KMS-11 (cell line): ENCODE data around the gene FCGR2B.
"Not testable (repeated sequence)": the region's sequence is repeated elsewhere in the genome, so short reads cannot be mapped to it uniquely, and the experiment has no call there.

Source experiments
- H2AFZ ChIP-seq: fragments of 200-600 bp; sonication (generic); 2 replicates; pipeline ENCODE4 v1.6.1; 2016; ENCODE audit warnings: antibody characterized with exemption, mixed run types, low read depth
- H3K27ac ChIP-seq: fragments of 200-600 bp; sonication (generic); 2 replicates; pipeline ENCODE4 v1.6.1; 2016; ENCODE audit warnings: mild to moderate bottlenecking, mixed run types
- H3K27me3 ChIP-seq: fragments of 200-600 bp; sonication (generic); 2 replicates; pipeline ENCODE4 v1.6.1; 2017; ENCODE audit warnings: mild to moderate bottlenecking, low read depth, mixed run types, moderate library complexity; ENCODE audit not compliant: insufficient read depth
- H3K36me3 ChIP-seq: fragments of 200-600 bp; sonication (generic); 2 replicates; pipeline ENCODE4 v1.6.1; 2017; ENCODE audit warnings: mild to moderate bottlenecking, mixed run types; ENCODE audit not compliant: insufficient read depth
- H3K4me1 ChIP-seq: fragments of 200-600 bp; sonication (generic); 2 replicates; pipeline ENCODE4 v1.6.1; 2016; ENCODE audit warnings: mild to moderate bottlenecking, low read depth, mixed run types; ENCODE audit not compliant: poor library complexity, severe bottlenecking
- H3K4me2 ChIP-seq: fragments of 200-600 bp; sonication (generic); 2 replicates; pipeline ENCODE4 v1.7.0; 2016; ENCODE audit warnings: mild to moderate bottlenecking, mixed run types
- H3K4me3 ChIP-seq: fragments of 200-600 bp; sonication (generic); IDR thresholded peaks from 2 replicates; pipeline ENCODE4 v1.6.1; 2017; ENCODE audit warnings: low read depth, low read length, mixed read lengths; ENCODE audit not compliant: insufficient read depth
- H3K79me2 ChIP-seq: fragments of 200-600 bp; sonication (generic); 2 replicates; pipeline ENCODE4 v1.6.1; 2016; ENCODE audit warnings: low read depth, mixed run types; ENCODE audit not compliant: insufficient read depth
- H3K9ac ChIP-seq: fragments of 200-600 bp; sonication (generic); 2 replicates; pipeline ENCODE4 v1.6.1; 2016; ENCODE audit warnings: mild to moderate bottlenecking, mixed run types
- H4K20me1 ChIP-seq: fragments of 200-600 bp; sonication (generic); 2 replicates; pipeline ENCODE4 v1.6.1; 2016; ENCODE audit warnings: mild to moderate bottlenecking, mixed run types; ENCODE audit not compliant: insufficient read depth
- CTCF ChIP-seq: fragments of 200-600 bp; sonication (generic); conservative IDR thresholded peaks from 2 replicates; pipeline ENCODE4 v1.6.1; 2017; ENCODE audit warnings: low read depth, mild to moderate bottlenecking, antibody characterized with exemption, low read length, moderate library complexity, mixed read lengths

Gene FCGR2B

GRCh38 chr1:161642697-161643096, 20.2 kb upstream of the FCGR2B start:
- H3K27ac ChIP-seq, H4K20me1 ChIP-seq, H3K4me3 ChIP-seq, H3K36me3 ChIP-seq, H3K4me1 ChIP-seq, H2AFZ ChIP-seq, H3K27me3 ChIP-seq, H3K9ac ChIP-seq, H3K4me2 ChIP-seq, H3K79me2 ChIP-seq: not testable (repeated sequence)
- TF ChIP-seq CTCF: peak; percentile 35; the same call in 1 of the 2 replicates

GRCh38 chr1:161643481-161644208, 19.3 kb upstream of the FCGR2B start:
- H3K9ac ChIP-seq, H3K79me2 ChIP-seq, H3K4me3 ChIP-seq, H3K36me3 ChIP-seq, H3K27ac ChIP-seq, H3K27me3 ChIP-seq, H4K20me1 ChIP-seq, H2AFZ ChIP-seq, H3K4me1 ChIP-seq, H3K4me2 ChIP-seq: not testable (repeated sequence)

- not testable (repeated sequence) for H2AFZ ChIP-seq, H3K36me3 ChIP-seq, H3K9ac ChIP-seq, H3K4me1 ChIP-seq, H3K27me3 ChIP-seq, H3K79me2 ChIP-seq, H3K4me3 ChIP-seq, H3K27ac ChIP-seq, H3K4me2 ChIP-seq, H4K20me1 ChIP-seq
Observed at GRCh38 chr1:161644855-161645254, 18.1 kb upstream of the FCGR2B start.

GRCh38 chr1:161647507-161648360, 15.2 kb upstream of the FCGR2B start:
- H3K79me2 ChIP-seq, H3K9ac ChIP-seq, H3K4me3 ChIP-seq, H4K20me1 ChIP-seq, H3K4me2 ChIP-seq, H3K27me3 ChIP-seq, H2AFZ ChIP-seq, H3K27ac ChIP-seq, H3K36me3 ChIP-seq, H3K4me1 ChIP-seq: not testable (repeated sequence)
- TF ChIP-seq CTCF: peak; percentile 66; the same call in 1 of the 2 replicates

- not testable (repeated sequence) for H3K9ac ChIP-seq, H3K4me1 ChIP-seq, H3K4me2 ChIP-seq, H3K36me3 ChIP-seq, H3K27me3 ChIP-seq, H2AFZ ChIP-seq, H3K27ac ChIP-seq, H3K79me2 ChIP-seq, H4K20me1 ChIP-seq, H3K4me3 ChIP-seq
Observed at GRCh38 chr1:161653541-161653940, 9.4 kb upstream of the FCGR2B start.

GRCh38 chr1:161653971-161654370, 9.0 kb upstream of the FCGR2B start:
- not testable (repeated sequence) for H3K27me3 ChIP-seq, H3K4me3 ChIP-seq, H3K4me1 ChIP-seq, H3K27ac ChIP-seq, H3K9ac ChIP-seq, H3K36me3 ChIP-seq, H3K79me2 ChIP-seq, H4K20me1 ChIP-seq, H3K4me2 ChIP-seq, H2AFZ ChIP-seq

- not testable (repeated sequence) for H3K79me2 ChIP-seq, H2AFZ ChIP-seq, H3K36me3 ChIP-seq, H3K4me1 ChIP-seq, H3K4me2 ChIP-seq, H3K9ac ChIP-seq, H4K20me1 ChIP-seq, H3K27me3 ChIP-seq, H3K4me3 ChIP-seq, H3K27ac ChIP-seq
Observed at GRCh38 chr1:161658524-161658923, 4.4 kb upstream of the FCGR2B start.

GRCh38 chr1:161661660-161662311, 1.2 kb upstream of the FCGR2B start:
- not testable (repeated sequence) for H3K4me3 ChIP-seq, H4K20me1 ChIP-seq

More at GRCh38 chr1:161661660-161662311, 1.2 kb upstream of the FCGR2B start:
- H3K27ac ChIP-seq, H3K27me3 ChIP-seq, H3K9ac ChIP-seq, H3K79me2 ChIP-seq, H3K36me3 ChIP-seq, H2AFZ ChIP-seq, H3K4me1 ChIP-seq, H3K4me2 ChIP-seq: not testable (repeated sequence)
